Measurements from ENCODE around the gene OR9A2.

The OR9A2 gene, protein sequence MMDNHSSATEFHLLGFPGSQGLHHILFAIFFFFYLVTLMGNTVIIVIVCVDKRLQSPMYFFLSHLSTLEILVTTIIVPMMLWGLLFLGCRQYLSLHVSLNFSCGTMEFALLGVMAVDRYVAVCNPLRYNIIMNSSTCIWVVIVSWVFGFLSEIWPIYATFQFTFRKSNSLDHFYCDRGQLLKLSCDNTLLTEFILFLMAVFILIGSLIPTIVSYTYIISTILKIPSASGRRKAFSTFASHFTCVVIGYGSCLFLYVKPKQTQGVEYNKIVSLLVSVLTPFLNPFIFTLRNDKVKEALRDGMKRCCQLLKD

DNA sequence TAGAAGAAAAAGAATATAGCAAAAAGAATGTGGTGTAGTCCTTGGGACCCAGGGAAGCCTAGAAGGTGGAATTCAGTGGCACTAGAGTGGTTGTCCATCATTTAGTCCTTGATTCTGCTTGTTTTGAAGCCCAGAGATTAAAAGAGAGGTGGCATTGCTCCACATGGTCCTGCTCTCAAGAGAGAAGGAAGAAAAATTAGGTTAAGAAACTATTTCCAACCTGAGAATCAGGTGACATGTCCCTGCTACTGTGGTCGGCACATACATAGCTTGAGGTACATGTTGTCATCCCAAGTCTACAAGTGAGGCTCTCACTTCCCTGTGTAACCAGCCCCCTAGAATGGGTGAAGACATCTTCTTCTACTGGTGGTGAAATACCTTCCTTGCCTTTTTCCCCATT lies at the start of gene OR9A2:
TSS of gene OR9A2 (minus strand) at position 101 of the 400 bp plus-strand sequence. CDS start at position 101, 0 bp downstream.
- no peak for DNase-seq

DNA sequence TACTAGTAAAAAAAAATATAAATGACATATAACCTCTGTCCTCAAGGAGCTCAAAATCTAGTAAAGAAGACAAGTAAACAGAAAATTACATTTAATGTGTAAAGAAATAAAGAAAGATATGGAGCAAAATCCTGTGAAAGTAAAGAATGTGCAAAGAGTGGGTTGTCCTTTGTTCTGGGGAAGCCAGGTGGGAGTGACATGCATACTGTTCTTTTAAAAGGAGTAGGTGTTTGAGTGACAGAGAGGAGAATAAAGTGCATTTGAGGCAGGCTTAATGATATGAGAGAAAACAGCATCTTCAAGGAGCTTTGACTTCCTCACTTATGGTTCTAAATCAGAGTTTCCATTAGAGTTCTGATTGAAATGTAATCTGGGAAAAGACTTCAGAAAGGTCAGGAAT lies 47.2 kb upstream of the OR9A2 start:
- DNase-seq = no peak

DNA sequence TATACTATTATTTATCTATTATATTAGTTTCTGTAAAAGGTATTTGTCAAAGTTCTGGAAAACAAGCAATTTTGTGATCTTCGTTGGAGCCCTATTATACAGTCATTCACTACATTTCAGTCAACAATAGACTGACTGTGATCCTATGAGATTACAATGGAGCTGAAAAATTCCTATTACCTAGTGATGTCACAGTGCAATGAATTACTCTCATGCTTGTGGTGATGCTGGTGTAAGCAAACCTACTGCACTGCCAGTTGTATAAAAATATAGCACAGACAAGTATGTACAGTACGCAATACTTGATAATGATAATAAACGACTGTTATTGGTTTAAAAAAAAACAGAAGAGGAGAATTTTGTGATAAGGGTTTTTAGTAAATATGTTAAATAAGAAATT lies 46.6 kb upstream of the OR9A2 start:
- DNase-seq = no peak

DNA sequence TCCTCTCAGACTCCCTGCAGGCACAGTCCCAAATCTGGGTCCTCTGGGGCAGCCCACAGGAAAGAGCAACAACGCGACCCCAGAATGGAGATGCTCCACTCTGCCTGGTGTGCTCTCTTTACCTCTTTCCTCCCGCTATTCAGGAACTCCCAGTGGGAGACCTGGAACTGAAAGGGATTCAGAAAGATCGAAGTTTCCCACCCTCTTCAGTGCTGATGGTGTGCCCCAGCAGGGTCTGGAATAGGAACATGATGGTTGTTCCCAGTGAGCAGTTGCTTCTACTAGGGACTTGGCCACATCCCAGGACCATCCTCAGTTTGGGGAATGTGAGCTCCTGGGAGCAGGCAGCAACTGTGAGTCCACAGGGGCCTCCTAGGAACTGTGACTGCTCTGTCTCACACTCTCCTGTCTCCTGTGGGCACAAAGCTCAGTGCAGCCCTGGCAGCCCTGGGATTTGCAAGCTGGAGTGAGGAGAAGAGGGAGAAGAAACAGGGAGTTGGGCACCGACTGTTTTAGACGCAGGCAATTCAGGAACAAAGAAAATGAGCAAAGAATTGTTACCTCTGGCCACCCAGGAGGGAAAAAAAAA lies 43.1 kb upstream of the OR9A2 start:
- DNase-seq = no peak

DNA sequence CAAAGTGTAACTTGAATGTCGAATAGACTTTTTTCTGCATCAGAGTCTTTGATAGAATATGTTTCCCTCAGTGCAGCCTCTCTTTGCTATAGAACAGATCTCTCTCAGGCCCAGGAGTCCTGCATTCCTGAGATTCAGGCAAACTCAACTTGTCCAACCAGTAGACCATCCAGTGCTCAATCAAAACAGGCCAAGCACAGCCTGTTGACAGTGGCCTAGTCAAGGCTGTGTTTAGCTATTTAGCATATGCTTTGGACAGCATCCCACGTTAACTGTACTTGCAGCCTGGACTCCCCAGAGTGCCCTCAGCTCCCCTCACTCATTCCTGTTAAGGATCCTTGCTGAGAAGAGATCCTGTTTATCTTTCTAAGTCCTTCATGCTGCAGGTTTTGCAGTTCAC lies 41.5 kb upstream of the OR9A2 start:
- DNase-seq = peak; percentile 61

DNA sequence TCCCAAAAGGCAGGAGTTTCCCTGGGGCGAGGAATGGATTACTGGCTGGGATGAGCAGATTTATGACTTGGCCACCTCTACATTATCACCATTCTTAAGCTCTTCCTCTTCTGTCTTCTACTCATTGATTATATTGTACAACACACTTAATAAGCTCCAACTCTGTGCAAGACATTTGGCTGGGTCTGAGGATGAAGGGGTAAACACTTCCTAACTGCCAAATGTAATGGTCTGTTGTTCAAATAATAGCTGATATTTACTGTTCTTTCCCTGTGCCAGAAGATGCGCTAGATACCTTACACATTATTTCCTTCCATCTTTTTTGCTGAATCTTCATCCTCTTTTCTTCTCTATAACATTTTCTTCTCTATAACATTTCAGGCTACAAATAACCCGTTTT lies 36.8 kb upstream of the OR9A2 start:
- no peak for DNase-seq

DNA sequence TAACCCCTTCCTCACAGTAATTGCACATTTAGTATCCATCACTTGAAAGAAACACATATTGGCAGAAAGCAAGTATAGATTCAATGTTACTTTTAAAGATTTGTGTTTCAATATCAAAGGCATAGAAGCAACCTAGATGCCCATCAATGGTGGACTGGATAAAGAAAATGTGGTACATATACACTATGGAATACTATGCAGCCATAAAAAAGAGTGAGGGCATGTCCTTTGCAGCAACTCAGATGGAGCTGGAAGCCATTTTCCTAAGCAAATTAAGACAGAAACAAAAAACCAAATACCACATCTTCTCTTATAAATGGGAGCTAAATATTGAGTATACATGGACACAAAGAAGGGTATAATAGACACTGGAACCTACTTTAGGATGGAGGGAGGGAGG lies 28.8 kb upstream of the OR9A2 start:
- no peak for DNase-seq

DNA sequence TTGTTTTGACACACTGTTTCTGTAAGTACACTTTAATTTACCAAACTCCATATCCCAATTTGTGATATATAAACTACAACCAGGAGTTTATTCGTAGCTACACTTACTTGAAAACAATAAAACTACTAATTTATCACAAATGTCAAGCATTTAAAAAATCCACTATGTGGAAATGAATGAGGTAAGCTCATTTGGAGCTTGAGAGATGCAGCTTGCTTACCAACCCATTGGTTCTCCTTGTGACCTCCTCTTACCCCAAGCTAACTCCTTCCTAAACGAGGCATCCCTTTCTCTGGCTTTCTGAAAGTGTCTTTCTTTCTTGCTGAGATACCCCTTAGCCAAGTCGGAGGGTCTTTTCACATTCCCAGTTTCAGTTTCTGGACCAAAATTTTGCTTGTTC lies 27.7 kb upstream of the OR9A2 start:
- DNase-seq = no peak

DNA sequence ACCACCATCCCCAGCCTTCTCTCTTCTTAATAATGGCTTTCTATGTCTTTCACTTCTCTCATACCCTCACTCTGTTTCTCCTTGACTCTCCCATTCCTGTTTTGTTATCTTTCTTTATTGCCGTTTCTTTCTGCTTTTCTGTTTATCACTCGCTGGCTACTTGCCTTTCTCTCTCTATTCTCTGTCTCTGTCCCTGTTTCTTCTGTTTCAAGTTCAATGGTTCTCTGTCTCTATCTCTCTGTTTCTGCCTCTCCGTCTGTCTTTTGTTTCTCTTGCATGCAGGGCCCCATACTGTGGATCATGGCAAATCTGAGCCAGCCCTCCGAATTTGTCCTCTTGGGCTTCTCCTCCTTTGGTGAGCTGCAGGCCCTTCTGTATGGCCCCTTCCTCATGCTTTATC lies 25.1 kb upstream of the OR9A2 start, which contains the start of gene OR6V1:
TSS of gene OR6V1 (plus strand) at position 301 of the 400 bp plus-strand sequence. CDS start at position 301, 0 bp downstream.
- DNase-seq = peak; percentile 0

DNA sequence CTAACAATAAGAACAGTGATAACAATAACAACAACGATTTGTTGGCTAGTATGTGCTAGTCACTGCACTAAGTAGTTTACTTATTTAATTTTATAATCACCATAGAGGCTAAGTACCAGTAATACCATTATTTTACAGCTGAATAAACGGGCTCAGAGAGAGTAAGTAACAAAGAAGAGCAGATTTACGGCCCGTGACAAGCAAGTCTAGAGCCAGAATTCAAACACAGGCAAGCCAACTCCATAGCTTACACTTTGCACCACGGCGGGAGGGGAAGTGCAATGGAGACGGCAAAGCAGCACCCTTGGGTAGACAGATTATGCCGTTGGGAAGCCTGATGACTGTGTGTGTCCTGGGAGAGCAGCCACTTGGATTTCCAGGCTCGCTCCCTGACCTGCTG lies 24.0 kb upstream of the OR9A2 start:
- peak; percentile 22 for DNase-seq

DNA sequence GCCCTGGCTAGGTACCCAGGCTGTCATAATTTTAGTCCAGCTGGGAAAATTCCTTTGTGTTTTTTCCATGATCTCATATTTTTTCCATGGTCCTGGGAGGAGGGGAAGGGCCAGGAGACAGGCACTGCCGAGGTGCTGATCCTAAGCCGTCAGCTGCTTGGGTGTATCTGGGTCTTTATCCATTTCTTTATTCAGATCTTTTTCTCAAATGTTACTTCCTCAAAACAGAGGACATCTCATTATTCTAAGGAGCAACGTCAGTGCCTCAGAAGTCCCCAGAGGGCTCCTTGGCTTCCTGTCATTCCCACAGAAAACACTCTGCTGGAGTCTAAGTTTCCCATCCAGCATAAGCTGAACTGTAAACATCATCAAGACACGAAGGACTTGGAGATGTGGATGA lies 22.4 kb upstream of the OR9A2 start:
- peak; percentile 9 for DNase-seq

DNA sequence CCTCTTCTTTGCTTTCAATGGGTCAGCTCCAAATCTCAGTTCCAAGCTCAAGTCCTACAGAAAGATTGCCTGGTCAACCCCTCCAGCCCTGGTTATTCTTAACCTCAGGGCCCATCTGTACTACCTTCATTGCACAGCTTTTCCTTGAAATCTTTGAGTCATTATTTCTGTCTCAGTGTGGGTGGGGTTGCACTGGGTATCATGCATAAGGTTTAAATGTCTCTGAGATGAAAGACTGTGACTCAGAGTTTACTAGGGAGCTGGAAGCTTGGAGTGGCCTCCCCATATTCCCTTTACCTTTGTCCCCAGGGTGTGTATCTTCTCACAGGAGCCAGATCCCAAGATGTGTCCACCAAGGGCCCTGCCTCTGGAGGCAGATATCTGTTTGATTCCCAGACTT lies 21.9 kb upstream of the OR9A2 start:
- peak; percentile 18 for DNase-seq

DNA sequence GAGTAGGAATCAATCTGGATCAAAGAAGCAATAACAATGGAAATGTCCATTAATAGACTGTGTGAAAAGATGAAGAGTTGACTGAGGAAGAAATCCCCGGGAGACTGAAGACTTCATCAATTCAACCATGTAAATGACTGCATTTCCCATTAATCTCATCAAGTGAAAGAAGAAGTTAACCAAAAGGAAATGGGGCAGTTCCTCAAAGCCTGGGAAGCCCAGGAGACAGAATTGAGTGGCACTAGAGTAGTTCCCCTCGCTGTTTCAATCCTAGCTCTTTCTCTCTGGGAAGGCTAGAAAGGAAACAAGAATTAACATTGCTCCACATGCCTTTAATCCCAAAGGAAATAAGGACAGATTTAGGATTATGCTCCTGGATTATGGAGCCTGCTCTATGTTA lies 20.4 kb upstream of the OR9A2 start:
- peak; percentile 0 for DNase-seq

DNA sequence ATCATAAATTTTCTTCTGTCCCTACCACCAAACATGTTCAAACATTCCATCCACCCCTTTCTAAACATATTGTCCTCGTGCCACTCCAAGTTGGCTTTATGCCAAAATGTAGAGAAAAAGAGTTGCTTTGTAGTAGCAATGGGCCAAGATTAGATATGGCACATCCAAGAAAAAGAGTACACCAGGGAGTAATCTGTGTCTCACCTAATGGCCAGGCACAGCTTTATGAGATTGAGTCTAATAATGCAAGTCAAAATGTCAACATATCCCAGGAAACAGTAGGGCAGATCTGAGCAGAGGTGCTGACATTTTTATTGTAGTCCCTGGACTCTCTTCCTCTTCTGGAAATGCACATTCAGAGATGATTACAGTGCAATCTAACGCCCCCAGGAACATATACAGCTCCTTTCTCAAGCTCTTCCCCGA lies 19.5 kb upstream of the OR9A2 start:
- DNase-seq = peak; percentile 4

DNA sequence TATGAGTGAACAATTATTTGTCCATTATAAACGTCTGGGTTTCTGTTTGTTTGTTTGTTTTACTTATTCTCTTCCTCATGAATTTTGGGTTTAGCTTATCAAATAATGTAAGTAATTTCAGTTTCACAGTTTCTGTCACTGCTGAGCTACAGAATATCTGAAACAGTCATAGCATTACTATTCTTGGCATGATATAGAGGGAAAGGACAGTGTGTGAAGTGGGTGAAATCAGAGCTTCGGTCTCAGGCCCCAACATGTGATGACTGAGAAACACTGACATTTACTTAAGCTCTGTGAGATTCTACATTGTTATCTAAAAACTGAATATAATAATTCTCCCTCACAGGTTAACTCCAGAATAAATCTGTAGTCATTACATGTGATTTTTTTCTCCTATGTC lies 16.5 kb upstream of the OR9A2 start:
- DNase-seq = no peak

DNA sequence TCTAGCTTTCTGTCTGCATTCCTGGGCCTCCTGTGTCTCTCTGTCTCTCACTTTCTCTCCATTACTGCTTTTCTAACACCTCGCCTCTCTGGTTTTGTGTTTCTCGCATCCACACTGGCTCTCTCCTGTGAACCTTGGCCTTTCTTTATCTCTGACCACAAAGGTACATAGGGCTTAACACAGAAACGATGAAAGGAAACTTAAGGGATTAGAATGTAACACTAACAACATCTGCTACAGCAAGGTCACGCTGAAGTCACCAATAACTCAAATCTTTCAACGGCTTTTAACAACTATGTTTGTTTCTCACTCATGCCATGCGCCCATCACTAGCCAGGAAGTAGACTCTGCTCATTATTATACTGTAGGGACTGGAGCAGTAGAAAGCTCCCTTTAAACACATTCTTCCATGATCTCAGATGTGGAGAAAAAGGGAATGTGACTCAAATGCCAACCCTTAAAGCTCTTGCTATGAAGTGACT lies 15.9 kb upstream of the OR9A2 start:
- DNase-seq = no peak

DNA sequence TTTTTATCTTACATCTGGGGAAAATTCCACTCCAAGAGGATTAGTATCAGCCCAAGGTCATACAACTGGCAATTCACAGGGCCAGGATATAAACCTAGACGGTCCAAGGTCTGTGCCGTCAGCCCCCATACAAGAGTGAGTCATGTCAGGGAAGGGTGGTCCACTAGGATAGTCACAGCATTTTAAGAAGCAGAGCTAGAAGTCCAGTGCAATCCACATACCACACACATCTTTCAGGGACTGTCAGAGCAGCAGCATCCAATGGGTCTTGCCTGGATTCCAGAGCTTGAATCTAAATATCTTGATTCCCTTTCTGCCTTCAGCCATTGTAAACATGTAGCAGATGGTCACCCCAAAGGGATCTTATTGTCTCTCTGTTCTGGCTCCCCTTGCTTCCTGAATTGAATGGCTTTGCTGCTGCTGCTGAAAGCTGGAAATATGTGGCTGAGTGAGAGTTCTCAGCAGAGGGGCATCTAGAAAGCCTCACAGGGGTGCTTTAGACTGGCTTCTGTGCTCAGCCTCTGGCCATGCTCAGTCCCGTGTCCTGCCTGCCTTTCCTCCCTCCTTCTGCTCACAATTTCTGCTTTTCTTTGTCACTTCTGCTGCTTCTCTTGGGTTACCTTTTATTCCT lies 15.3 kb upstream of the OR9A2 start:
- peak; percentile 66 for DNase-seq

DNA sequence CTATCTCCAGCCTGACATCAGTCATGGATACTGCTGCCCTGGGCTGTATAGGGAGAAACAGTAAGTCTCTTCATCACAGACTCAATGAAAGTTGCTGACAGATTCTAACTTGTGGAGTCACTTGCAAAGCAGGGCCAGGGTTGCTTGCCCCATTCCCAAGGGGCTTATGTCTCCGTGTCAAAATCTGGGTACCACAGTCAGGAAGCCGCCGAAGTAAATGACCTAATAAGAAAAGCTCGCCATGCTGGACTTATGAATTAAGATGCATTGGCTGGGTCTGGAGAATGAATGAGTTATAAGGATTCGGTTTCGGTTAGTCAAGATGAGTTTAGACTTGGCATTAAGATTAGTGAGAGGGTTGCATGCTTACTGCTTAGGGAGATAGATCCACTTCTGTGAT lies 14.4 kb upstream of the OR9A2 start:
- no peak for DNase-seq

DNA sequence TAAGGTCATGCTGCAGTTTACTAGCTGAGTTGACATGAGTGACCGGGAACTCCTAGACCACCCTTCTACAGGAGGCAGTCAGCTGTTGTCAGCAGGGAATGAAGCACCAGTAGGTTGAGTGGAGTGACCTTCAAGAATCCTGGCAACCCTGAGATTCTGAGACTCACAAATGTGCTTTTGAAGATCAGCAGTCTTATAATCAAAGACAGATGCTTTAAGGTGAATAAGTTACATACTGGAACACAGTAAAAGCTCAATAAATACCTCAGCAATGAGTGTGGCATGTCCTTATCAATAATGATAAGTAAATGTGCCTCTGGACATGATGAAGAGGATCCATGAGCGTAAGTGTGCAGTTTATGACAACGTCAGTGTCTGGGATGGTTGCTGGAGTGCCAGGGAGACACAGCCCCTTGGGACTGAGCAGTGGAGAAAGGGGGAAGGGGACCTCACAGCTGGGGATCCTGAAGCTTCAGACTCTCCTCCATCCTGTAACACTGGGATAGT lies 13.3 kb upstream of the OR9A2 start:
- DNase-seq = peak; percentile 41

DNA sequence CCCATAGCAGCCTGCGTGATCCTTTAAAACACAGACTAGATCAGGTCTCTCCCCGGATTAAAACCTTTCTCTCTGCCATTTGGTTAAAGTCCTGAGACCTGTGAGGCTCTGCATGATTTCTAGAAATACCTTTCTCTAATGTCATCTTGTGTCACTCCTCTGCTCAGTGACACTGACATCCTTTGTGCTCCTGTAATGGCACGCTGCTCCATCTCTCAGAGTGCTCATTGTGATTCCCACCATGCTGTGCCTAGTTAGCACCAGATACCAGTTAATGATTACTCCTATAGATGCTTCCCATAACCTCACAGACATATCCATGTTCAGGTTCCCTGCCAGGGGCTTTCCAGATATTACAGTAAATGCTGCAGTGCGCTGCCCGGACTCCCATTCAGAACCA lies 11.7 kb upstream of the OR9A2 start:
- DNase-seq = peak; percentile 40

DNA sequence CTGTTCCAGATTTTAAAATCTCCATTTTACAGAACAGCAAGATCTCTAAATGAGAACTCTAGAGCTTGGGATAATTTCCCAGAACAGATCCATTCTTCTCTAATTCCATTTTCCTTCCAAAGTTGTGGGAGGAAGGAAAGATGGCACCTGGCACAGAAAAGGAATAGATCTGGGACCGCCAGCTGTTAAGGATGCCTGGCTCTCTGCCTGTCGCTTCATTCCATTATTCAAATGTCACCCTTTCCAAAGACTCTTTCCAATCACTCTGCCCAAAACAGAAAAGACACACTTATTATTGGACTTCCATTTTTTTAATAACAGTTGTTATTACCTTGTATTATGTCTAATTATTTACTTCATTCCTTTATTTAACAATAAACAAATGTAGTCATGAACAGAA lies 751 bp upstream of the OR9A2 start:
- no peak for DNase-seq

DNA sequence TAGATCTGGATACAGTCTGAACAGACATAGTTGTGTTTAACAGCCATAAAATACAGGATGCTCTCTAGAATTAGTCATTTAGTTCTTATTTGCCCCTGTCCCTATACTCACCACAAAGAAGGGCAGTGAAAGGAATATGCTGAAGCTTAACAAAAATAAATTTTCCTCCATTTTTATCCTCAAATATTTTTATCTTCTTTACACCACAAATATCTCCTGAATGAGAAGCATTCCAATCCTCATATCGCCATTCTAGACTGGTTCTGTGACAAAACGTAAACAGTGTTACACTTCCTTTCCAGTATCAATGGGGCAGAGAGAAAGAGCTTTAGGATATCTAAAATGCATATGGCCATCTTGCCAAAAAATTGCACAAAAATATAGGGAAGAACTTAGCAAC lies 1.6 kb downstream of the OR9A2 start:
- DNase-seq = no peak

DNA sequence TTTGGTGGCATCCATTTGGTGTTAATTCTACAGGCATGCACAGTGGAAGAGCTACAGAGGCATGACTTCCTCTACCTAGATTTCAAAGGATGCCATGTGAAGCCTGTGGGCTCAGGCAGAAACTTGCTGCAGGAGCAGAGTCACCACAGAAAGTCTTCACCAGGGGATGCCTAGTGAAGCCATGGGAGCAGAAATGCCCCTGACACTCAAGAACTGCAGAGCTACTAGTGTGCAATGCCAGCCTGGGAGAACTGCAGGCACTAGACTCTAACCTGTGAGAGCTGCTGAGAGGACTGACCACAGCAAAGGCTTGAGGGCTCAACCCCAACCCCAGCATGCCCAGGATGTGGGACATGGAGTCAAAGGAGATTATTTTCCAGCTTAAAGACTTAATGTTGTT lies 3.9 kb downstream of the OR9A2 start:
- no peak for DNase-seq

DNA sequence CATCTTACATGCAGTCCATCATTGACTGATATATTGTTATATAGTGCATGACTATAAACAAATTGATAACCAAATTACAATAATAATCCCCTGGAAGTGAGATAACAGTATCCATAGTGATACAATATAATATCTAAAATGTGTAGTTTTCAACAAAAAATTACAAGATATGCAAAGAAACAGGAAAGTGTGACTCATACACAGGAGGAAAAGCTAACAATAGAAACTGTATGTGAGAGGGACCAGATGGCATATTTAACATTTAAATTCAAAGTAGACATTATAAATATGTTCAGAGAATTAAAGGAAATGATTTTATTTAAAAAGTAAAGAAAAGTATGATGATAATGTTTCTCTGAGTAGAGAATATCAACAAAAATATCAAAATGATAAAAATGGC lies 8.0 kb downstream of the OR9A2 start:
- DNase-seq = no peak

All from islet precursor cell (in vitro differentiated cells).